HG03571 (cell line): Measurements from ENCODE around the gene METTL9.
"Not testable (repeated sequence)": the region's sequence is repeated elsewhere in the genome, so short reads cannot be mapped to it uniquely, and the experiment has no call there.

Experiments used
- ATAC-seq: cut with Tn5 transposase; IDR thresholded peaks from one replicate; pipeline ENCODE4 v1.9.1; 2021; ENCODE audit not compliant: unreplicated experiment

METTL9 gene

GRCh38 chr16:21599122-21600030, at the start of gene METTL9:
TSS of gene METTL9 (plus strand) at chr16:21599577. CDS start at chr16:21599734, 157 bp downstream.
- peak; percentile 83 for ATAC-seq

GRCh38 chr16:21549975-21550374, 49.4 kb upstream of the METTL9 start:
- not testable (repeated sequence) for ATAC-seq

GRCh38 chr16:21550435-21550834, 48.9 kb upstream of the METTL9 start:
- not testable (repeated sequence) for ATAC-seq

GRCh38 chr16:21551076-21551475, 48.3 kb upstream of the METTL9 start:
- not testable (repeated sequence) for ATAC-seq

- not testable (repeated sequence) for ATAC-seq
Measured at GRCh38 chr16:21551600-21551999, 47.8 kb upstream of the METTL9 start.

GRCh38 chr16:21553481-21554296, 45.7 kb upstream of the METTL9 start:
- not testable (repeated sequence) for ATAC-seq

GRCh38 chr16:21554795-21555585, 44.4 kb upstream of the METTL9 start:
- ATAC-seq = peak; percentile 93

GRCh38 chr16:21555621-21556020, 43.8 kb upstream of the METTL9 start:
- ATAC-seq = not testable (repeated sequence)

GRCh38 chr16:21556026-21556595, 43.3 kb upstream of the METTL9 start:
- not testable (repeated sequence) for ATAC-seq

- ATAC-seq = not testable (repeated sequence)
Measured at GRCh38 chr16:21556651-21557241, 42.6 kb upstream of the METTL9 start.

- no peak for ATAC-seq
Measured at GRCh38 chr16:21560462-21560861, 38.9 kb upstream of the METTL9 start.

GRCh38 chr16:21563676-21564075, 35.7 kb upstream of the METTL9 start:
- ATAC-seq = no peak

GRCh38 chr16:21564367-21564766, 35.0 kb upstream of the METTL9 start:
- not testable (repeated sequence) for ATAC-seq

- ATAC-seq = no peak
Measured at GRCh38 chr16:21565507-21565860, 33.9 kb upstream of the METTL9 start.

GRCh38 chr16:21565861-21566669, 33.3 kb upstream of the METTL9 start:
- ATAC-seq = no peak

GRCh38 chr16:21566891-21567414, 32.4 kb upstream of the METTL9 start:
- no peak for ATAC-seq

- ATAC-seq = not testable (repeated sequence)
Measured at GRCh38 chr16:21567496-21567895, 31.9 kb upstream of the METTL9 start.

- ATAC-seq = no peak
Measured at GRCh38 chr16:21568502-21569189, 30.7 kb upstream of the METTL9 start.

GRCh38 chr16:21570676-21571017, 28.7 kb upstream of the METTL9 start:
- ATAC-seq = no peak
